Fibroblast of skin of left quadriceps (primary cell): ENCODE measurements around the gene BBX.

Experiments used
- DNase-seq, 2 experiments: peaks; one replicate each; pipeline ENCODE4 v3.0.0-alpha.2; 2013; ENCODE audit warnings: low read depth in 2 of 2

Gene BBX

DNA sequence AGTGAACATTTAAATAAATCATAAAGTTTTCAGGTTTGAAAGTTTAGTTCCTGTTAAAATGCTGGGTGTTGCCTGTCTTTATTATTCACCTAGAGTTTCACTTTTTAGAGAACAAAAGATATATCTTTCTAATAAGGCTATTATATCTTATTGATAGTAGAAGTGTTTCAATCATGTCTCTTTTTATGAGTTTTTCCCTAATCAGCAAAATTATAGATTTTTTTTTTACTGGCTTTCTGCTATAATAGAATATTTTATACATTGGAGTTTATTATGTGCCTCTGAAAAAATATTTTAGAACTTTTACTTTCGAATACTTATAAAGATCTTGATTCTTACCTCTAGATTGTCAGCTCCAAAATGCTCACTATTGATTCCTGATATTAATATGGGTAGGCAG, 131.5 kb downstream of the BBX start:
- DNase-seq = no peak

DNA sequence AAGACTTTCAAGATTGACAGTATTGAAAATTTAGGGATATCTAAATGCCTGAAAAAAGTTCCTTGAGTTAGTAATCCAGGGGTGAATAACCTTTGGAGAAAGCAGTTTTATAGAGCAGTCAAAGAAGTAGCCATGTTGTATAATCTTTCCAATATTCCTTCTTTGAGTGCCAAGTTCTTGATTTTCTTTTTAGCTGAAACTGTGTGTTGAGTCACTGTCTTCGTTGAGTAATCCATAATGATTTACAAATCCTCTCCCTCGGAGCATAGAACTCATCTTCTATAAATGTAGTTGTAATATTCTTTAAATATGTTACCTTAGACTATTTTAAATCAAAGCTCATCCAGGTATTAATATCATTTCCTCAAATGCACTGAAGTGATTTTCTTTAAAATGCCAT, 135.2 kb downstream of the BBX start:
- DNase-seq = no peak

DNA sequence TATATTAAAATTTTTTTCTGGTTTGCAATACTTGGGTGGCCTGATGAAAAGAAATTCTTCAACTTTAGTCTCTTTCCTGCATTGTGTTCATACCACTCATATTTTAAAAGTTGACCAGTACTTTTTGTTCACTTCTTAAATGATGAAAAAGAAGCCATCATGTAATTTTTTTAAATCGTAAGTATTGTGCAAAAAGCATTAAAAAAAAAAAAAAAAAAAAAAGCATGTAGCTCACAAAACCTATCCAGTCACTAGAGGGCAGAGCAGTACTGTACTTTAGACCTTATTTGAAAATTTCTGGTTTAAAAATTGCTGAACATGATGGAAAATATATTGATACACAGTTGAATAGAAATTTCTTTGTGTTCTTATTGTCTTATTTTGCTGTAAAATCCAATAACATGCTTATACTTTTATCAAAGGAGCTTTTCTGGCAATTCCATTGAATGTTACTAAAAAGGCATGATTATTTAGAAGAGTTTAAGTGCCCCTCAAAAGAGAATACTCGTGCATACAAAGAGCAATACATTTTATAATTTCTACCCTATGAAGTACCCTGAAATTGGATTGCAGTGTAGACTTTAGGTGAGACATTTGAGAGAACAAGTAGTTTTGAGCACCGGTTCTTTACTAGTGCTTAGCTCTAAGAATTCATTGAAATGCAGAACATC, 137.7 kb downstream of the BBX start:
- DNase-seq = peak in 1 of 2 experiments; percentile 52

DNA sequence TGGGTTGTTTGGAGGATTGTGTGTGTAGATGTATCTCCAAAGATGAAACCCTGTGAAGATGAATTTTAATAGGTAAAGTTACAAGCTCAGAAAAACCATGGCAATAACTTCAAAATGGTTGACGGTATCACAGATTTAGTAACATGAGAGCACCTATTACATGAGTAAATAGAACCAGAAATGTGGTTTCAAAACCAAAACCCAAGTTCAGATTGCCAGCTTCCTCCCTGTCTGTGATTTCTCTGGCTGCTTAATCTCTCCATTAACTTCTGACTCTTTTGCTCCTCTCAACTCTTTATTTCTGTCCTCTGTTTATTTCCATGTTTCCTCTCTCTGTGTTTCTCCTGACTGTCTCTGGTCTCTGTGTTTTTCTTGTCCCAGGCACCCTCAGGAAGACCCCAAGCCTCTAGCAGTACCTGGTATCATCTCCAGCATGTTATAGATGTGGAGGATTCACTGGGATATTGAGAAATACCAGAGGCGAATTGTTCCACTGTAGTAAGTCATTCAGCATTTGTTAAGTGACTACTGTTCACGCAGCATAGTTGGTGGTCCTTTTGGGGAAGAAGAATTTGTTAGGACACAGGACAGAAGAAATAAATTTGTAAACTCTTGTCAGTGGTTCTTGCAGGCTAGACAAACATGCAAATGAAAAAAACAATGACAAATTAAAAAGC, 138.8 kb downstream of the BBX start:
- DNase-seq = no peak

DNA sequence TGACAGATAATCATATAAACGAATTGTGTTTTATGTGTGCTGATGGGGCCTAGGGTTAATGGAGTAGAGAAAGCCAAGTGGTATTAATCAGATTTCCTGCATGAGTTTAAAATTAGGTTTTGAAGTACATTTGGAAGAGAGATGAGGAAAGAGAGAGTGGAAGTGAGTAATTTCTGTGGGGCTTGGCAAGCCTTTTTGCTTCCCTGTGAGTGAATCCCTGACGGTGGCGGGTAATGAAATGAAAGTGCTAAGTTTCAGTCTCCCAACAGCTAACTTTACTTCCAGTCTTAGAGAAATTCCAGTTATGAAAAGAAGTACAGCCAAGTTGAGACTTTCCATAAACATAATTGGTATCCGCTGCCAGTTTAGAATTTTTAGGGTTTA, 139.4 kb downstream of the BBX start:
- DNase-seq = peak; percentile 52 to 53

DNA sequence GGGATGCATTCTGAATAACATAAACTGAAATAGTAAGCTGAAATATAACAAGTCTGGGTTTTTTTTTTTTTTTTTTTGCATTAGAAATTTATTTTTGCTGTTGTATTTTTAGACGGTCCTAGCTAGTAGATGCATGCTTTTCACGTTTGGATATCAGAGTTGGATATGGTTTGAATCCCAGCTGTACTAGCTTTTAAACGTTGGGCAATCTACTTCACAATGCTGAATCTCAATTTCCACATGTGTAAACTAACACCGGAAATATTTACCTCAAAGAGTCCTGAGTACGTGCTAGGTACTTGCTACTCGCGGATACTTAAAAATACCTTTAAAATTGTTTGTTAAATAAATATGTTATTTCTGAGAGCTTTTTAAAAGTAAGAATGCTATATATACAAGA, 139.8 kb downstream of the BBX start:
- no peak for DNase-seq

DNA sequence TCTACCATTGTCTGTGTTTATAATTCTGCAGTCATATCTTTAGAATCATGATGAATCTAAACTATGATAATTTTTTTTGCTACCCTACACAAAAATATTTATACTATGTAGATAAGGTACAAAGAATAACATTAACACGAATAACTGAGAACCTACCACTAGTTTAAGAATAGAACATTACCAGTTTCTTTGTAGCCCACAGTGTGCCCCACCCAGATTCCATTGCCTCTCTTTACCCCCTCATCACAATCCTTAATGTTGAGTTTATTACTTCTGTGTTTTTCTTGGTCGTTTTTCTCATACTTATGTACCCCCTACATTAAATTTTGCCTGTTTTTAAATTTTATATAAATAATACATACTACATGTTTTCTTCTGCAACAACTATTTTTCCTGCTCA, 140.5 kb downstream of the BBX start:
- DNase-seq = no peak

DNA sequence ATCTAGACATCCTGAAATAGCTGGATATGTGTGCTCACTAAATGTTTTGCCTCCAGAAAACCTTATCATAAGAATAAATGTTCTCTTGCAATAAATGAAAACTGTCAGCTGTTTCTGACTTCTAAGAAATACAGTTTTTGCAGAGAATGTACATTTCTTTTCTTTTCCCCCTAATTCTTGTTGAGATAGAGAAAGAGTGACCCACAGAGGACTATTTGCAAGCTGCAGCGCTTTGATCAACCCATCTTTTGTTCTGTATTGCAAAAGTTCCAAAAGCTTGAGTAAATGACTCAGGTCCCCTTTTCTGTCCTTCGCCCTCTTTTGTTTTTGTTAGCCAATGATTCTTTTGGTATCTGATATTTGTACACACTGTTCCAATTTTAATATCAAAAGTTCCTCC, 141.9 kb downstream of the BBX start:
- DNase-seq = no peak

DNA sequence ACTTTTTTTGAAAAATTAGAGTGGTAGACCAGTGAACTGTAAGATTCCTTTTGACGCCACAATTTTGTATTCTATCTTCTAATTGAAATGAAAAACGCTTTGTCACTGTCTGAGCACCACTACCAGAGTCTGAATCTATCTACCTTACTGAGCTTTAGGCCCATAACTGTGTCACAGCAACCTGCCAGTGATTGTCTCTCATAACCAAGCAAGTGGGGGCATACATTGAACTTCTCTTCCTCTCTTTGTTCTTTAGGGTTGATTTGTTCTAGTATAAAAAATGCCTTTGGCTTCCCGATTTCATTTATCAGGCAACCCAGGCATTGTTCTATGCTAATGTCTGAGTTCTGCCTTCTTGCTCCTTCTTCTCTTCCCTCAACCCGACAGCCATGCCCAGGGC, 142.6 kb downstream of the BBX start:
- DNase-seq = no peak

DNA sequence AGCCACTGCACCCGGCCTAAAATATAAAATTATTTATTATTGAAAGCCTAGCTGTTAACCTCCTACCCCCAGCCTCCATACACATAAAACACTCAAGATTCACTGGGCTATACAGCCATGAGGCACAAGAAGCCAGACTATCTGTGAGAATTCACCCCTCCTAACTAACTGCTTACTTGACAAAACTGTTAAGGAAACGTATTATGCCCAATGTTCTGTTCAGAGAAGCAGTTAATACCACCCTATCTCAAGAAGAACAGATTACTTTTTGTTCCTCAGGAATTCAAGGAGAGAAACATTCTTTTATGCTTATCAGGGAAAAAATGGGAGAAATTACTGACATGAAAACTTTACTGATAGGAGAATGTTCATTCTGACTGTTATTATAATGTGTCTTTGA, 144.1 kb downstream of the BBX start:
- DNase-seq = no peak

DNA sequence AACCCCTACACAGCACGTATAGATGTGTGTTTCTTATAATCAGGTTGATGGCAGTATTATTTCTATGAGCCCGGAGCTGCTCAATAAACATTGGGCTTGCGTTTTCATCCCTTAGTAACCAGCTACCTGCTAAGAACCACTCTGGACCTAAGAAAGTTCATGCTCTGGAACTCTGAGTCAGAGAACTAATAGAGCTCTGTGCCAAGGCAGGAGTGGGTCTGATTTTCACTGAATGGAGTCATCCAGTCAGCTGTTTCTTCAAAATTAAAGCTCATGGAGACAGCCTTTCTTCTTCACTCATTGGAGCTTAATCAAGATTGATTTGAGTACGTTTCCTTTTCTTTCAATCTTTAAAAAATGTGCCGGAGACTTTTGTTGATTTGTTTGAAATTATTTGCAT, 145.7 kb downstream of the BBX start:
- DNase-seq = no peak

DNA sequence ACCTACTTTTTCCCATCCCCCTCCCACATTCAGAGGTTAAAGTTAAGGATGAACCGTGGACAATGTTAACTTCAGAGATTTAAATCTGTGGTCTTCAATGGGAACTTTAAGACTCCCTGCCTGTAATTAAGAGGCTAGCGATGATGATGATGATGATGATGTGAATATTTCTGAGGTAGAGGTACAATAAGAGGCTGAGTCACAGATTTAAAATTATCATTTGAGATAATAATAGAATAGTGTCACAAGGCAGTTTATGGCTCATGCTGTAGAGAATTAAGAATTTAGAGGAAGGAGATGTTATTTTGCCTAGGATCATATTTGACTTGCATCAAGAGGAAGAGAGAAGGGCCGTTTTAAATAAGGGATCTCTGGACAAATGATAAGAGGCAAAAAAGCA, 146.2 kb downstream of the BBX start:
- no peak for DNase-seq

DNA sequence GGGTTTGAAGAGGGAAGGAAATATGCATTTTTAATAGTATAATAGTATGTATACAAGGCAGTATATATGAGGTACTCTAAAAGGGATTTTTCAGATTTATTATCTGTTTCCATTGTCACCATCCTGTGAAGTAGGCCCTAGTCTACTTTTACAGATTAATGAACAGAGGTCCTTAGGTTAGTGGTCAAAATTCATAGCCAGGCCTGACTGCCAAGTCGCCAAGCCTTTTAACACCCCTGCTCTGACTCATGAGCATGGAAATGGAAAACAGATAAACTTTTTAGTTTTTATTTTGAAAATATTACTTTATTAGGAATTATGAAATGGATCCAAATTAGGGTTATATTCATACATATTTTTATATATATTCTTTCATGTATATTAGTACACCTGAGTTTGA, 146.9 kb downstream of the BBX start:
- DNase-seq = no peak

DNA sequence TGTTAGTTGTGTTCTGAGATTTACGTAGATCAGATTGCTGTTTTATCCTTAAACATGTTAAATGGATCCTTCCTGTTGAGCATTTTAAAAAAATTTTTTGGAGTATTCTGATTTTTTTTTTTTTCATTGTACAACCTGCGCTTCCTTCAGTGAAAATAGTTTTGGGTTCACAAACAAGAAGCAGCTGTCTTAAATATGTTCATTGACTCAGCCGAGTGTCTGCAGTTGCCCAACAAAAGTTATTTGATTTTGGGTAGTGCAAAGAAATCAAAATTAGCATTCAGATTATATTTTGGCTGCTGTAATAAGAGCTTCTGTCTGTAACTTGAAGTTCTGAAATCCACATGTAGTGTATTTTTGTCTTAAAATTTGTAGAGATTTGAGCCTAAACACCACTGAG, 148.2 kb downstream of the BBX start:
- peak in 1 of 2 experiments; percentile 28 for DNase-seq

DNA sequence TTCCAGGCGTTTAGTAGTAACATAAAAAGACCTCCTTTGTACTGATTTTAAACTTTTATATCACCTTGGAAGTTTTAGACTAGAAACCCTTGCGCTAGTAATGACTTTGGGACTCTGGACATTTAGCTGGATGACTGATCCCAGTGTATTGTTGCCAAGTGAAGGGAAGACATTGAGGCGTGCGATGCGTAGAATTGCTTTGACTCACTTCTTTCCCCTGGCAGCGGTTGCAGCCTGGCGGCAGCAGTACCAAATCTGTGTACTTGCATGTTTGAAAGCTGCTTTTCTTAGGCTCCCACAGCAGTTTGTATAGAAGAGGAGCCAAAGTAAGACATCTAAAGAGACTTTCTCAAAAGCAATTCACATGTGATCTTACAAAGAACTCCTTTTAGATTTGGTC, 151.6 kb downstream of the BBX start:
- no peak for DNase-seq

DNA sequence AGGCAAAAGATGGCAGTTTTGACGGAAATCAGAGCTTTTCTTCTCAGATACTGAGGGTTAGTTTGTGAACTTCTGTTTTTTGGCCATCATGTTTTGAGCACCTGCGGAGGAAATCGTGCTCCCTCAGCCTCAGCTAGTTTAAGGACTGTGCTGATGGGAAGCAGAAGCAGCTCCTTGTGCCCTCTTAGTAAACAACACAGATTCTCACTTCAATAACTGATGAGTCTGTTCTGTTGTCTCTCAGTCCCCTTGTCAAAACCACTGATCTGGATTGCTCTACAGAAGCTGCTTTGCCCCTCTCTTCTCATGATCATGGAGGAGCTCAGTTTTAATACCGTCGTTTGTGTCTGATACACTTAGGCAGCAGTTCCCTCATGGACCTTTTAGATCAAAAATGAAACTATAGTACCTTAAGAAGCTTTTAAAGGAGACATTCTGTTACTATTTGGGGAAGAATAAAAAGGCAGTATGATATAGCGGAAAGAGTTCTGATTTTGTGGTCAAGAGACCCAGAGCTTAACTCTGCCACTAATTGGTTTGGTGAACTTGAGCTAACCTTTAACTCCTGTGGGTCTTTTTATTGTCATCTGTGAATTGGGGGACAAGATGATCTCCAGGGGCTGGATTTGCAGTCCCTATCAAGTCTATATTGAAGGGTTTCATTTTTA, 152.6 kb downstream of the BBX start:
- no peak for DNase-seq

DNA sequence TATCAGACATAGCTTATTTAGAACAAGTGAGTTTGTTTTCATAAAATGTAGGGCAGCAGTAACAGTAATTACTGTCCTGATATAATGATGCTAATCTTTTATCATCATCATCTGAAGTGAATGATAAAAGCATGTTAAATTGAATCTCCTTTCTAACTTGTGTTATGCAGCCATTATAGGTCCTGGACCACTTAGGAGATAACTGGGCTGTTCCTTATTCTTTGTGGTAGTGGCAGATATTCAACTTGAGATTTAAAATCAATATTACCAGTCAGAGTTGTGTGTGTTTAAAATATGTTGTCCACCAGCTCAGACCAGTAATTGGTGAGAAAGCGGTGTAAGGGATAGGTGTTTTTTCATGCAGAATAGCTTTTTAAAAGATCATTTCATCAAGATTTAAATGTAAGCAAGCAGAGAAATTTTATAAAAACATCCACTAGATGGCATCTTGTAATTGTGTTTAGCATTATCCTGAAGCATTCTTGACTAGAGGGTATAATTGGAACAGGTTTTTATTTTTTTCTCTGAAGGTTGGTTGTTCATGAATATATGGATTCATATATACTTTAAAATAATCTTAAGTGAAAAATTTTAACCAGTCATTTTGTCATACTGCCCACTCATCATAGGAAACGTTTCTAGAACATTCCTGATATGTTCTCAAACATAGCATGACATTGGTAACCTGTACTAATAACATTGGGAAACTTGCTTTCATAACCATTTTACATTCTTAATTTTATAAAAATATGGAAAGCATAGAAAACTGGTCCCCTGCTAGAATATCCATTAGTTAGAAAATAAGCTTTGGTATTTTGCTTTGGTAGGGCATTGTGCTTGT, 153.9 kb downstream of the BBX start:
- DNase-seq = no peak

DNA sequence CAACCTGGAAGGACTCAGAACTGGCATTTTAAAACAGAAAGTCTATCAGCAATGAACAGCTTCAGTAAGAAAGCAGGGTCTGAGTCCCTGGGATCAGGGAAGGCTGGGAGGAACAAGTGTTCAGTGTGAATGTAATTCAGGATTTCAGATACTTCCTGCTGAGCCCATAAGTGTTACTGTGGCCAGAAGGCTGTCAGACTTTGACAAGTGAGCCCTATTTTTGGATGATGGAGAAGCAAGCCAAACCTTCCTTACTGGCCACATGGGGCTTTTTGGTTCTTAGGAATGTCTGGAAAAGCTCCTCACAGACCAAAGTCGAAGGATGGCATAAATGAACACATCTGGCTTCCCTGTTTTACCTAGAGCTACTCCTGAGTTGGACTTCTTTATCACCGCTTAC, 157.2 kb downstream of the BBX start:
- DNase-seq = no peak

DNA sequence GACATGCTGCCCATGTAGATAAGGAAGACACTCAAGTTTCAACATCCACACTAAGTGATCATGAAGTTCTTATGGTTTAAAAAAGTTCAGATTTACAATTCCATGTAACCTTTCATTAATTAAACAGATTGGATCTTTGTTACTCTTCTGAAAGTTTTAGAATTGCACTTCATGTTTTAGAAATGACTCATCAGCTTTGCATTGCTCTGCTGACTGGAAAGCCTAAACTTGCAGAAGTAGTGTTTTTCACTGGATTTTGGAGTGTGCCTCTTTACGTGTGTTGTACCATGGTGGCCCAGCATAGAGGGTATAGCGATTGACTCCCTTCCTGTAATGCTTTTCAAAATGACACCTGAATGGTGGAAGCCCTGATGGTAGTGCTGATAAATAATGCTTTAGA, 157.9 kb downstream of the BBX start:
- no peak for DNase-seq

DNA sequence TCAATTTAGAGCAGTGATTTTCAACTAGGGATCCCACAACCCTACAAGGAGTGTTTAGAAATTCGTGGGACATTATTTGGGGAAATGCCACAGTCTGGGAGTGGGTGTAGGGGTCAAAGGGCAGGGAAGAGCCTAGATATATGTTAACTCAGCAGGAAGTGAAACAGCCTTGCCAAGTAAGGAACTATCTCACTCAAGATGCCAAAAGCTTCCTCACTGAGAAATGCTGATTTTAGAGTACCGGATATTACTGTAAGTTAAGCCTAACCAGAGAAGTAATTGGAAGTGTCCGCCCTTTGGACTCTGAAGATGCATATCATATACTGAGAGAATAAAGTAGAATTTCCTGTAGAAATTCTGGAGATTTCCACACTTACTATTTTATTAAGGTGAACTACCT, 158.6 kb downstream of the BBX start:
- DNase-seq = no peak

DNA sequence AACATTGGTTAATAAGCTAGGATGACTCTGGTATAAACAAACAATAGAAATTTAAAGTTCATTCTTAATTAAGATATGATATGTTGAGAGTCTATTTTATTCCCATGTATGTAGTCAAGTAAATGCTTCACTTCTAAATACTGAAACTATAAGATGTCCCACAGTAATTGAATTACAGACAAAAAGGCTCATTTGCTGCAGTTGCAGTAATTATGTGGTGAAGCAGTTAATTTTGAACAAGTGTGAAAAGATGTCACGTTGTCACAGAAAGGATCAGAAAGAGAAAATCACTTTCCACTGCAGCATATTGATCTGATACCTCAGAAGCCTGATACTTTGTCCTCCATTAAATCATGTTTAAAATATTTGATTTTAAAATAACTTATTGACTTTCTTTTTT, 159.8 kb downstream of the BBX start:
- DNase-seq = no peak

DNA sequence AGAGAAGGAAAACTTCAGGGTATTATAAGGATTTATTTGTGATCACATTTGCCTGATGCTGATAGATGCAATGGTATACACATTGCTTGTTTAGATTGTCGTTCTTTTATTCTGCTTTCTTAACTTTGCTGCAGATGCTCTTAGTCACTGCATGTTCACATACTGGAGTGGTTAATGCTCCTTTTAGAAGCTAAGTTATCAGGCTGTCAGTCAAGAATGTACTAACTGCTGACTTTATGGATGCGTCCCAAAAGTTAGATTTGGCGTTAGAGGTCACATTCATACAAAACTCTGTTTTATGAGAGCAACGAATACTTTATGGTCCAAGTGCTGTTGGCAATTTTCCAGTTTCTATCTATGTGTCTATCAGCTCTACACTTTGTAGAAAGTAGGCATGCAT, 160.7 kb downstream of the BBX start:
- DNase-seq = no peak
